MM.1S (cell line): Measurements from ENCODE around the gene ANKMY1.

Source experiments
- CTCF ChIP-seq: fragments of 300-600 bp; sonication (generic); IDR thresholded peaks from 2 replicates; pipeline ENCODE4 v1.5.1; 2016; ENCODE audit warnings: antibody characterized with exemption, low read length, mixed read lengths
- EZH2 ChIP-seq: fragments of 300-600 bp; sonication (generic); optimal IDR thresholded peaks from 2 replicates; pipeline ENCODE3; 2017; ENCODE audit warnings: low read depth, mild to moderate bottlenecking, antibody characterized with exemption, low read length, mixed read lengths

DNA sequence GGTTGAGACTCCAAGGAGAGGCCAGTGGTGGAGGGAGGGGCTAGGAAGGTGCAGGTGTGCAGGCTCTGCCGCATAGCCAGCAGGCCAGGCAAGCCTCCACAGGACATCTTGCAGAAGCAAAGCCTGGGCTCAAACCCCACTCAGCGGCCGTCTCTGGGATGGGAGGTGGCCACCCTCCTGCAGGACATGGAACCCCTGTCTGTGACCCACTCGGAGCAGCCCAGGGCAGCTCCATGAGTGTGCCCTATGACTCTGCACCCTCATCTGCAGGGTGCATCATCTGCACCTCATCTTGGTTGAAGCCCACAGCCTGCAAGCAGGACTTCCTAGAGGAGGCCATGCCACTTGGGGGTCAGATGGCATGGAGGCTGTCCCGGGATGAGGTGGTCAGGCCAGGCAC is 76.1 kb downstream of the ANKMY1 start:
- TF ChIP-seq CTCF, result no peak
- no peak for TF ChIP-seq EZH2
